K562 (cell line): ENCODE measurements around the gene MKRN2OS. TPM values are rescaled to one million over a fixed set of nuclear protein-coding genes. Genes with fewer than 3 reads are reported as not detected.

Experiments used
- ARID1B ChIP-seq: fragments of 450-650 bp; IDR thresholded peaks from 2 replicates; pipeline ENCODE4 v1.6.1; 2016; ENCODE audit warnings: antibody characterized with exemption, mild to moderate bottlenecking, inconsistent platforms
- BRD9 ChIP-seq: fragments of 450-650 bp; IDR thresholded peaks from 2 replicates; pipeline ENCODE4 v1.6.1; 2018; ENCODE audit warnings: low read depth; ENCODE audit not compliant: partially characterized antibody
- HDAC2 ChIP-seq: fragments of 450-650 bp; IDR thresholded peaks from 2 replicates; pipeline ENCODE4 v1.6.1; 2016; ENCODE audit warnings: mild to moderate bottlenecking
- MCM5 ChIP-seq: fragments of 450-650 bp; IDR thresholded peaks from 2 replicates; pipeline ENCODE4 v1.6.1; 2016; ENCODE audit warnings: low read depth
- MED1 ChIP-seq: sonication (generic); formaldehyde crosslinking; IDR thresholded peaks from 2 replicates; pipeline ENCODE4 v1.8.1; 2023; ENCODE audit warnings: missing genetic modification reagents, borderline replicate concordance
- NR3C1 ChIP-seq: sonication (generic); formaldehyde crosslinking; IDR thresholded peaks from 2 replicates; pipeline ENCODE4 v1.8.1; 2022; ENCODE audit warnings: missing genetic modification reagents
- NR4A1 ChIP-seq, 2 experiments: fragments of 250-450 bp in 1 of 2; fragments of 450-650 bp in 1 of 2; sonication (Bioruptor Pico) in 1 of 2; IDR thresholded peaks; 2 replicates each; pipeline versions ENCODE4 v1.4.0 to v1.6.1; 2016 to 2020; ENCODE audit warnings: mild to moderate bottlenecking in 2 of 2, missing compliant biosample characterization in 1 of 2, missing genetic modification characterization in 1 of 2, moderate library complexity in 1 of 2
- POLR2A ChIP-seq: fragments of 450-650 bp; conservative IDR thresholded peaks from 2 replicates; pipeline ENCODE4 v1.6.1; 2016
- PTTG1 ChIP-seq: fragments of 450-650 bp; IDR thresholded peaks from 2 replicates; pipeline ENCODE4 v1.6.1; 2016; ENCODE audit warnings: low read depth, mild to moderate bottlenecking, missing genetic modification characterization, missing compliant biosample characterization
- SMARCA4 ChIP-seq: fragments of 450-650 bp; IDR thresholded peaks from 2 replicates; pipeline ENCODE4 v1.6.1; 2016
- ZNF143 ChIP-seq: sonication (generic); formaldehyde crosslinking; IDR thresholded peaks from 2 replicates; pipeline ENCODE4 v1.9.0; 2022; ENCODE audit warnings: mild to moderate bottlenecking, missing genetic modification reagents
- polyA plus RNA-seq, 8 experiments: library from polyadenylated mRNA; depleted of rRNA in 4 of 8; stranded (reverse) in 5 of 8; unstranded in 3 of 8; fragments of >200 nt; fragmentation: Nextera tagmentation in 2 of 8; fragmentation: Illumina TruSeq in 1 of 8; extraction: Ambion mirVana in 2 of 8; extraction: Trizol in 1 of 8; gene quantifications; 2 replicates each; pipeline versions ENCODE4 v1.2.1 to v1.2.3, GENCODE V29; 2011 to 2014; ENCODE audit warnings: inconsistent platforms in 1 of 8, missing spikeins in 1 of 8
- total RNA-seq, 7 experiments: library from RNA; depleted of rRNA in 6 of 7; stranded (reverse); fragments of >200 nt in 6 of 7; fragmentation: Illumina TruSeq in 2 of 7; extraction: Trizol in 2 of 7; gene quantifications; 2 replicates each; pipeline versions ENCODE4 v1.2.1 to v1.2.3, GENCODE V29; 2011 to 2021; ENCODE audit warnings: low replicate concordance in 1 of 7
- TF ChIP-seq, protein P1 (sequence below), 2 experiments: fragments of 450-650 bp; IDR thresholded peaks; 2 replicates each; pipeline ENCODE4 v1.6.1; 2016
- TF ChIP-seq, protein P2 (sequence below): fragments of 250-450 bp; sonication (Bioruptor Pico); IDR thresholded peaks from 2 replicates; pipeline ENCODE4 v1.9.0; 2021; ENCODE audit warnings: mild to moderate bottlenecking
- TF ChIP-seq, protein P3 (sequence below): fragments of 250-450 bp; sonication (Bioruptor Pico); IDR thresholded peaks from 2 replicates; pipeline ENCODE4 v1.8.0; 2021; ENCODE audit warnings: moderate library complexity, mild to moderate bottlenecking, inconsistent platforms
- TF ChIP-seq, protein P4 (sequence below): fragments of 450-650 bp; IDR thresholded peaks from 2 replicates; pipeline ENCODE4 v1.6.1; 2016; ENCODE audit warnings: mild to moderate bottlenecking, moderate library complexity

MKRN2OS gene
- total and polyA plus RNA-seq, 9 of the 15 experiments (the other 6 are each of a cell fraction or from before 2014, with no cell fraction given): 0.11 to 0.27 (median 0.17) TPM; not detected in 6

DNA sequence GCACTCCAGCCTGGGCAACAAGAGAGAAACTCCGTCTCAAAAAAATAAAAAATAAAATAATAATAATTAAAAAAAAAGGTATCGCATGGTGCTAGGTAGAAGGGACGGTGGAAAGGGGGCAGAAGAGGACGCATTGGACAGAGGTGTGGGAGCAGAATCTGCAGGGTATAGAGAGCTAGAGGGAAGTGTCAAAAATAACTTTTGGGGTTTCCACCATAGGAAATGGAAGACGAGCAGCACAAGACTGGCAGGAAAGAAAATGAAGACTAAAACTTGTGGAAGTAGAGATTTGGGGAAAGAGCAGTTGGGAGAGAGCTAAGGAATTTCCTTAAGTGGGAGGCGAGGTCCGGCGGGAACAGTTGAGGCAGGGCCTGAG lies 11.0 kb upstream of the MKRN2OS start (continued):
- no peak for TF ChIP-seq HDAC2
- no peak for TF ChIP-seq NR4A1 (CRISPR knock-in tag; IDR thresholded peaks at IDR 0.05)
- TF ChIP-seq NR4A1 (tag; IDR thresholded peaks at IDR 0.05): no peak
- peak; percentile 60 for TF ChIP-seq BRD9
- TF ChIP-seq, protein P1, sequence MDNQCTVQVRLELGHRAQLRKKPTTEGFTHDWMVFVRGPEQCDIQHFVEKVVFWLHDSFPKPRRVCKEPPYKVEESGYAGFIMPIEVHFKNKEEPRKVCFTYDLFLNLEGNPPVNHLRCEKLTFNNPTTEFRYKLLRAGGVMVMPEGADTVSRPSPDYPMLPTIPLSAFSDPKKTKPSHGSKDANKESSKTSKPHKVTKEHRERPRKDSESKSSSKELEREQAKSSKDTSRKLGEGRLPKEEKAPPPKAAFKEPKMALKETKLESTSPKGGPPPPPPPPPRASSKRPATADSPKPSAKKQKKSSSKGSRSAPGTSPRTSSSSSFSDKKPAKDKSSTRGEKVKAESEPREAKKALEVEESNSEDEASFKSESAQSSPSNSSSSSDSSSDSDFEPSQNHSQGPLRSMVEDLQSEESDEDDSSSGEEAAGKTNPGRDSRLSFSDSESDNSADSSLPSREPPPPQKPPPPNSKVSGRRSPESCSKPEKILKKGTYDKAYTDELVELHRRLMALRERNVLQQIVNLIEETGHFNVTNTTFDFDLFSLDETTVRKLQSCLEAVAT (IDR thresholded peaks at IDR 0.05): peak; percentile 30 to 49; a peak in 1 of 4 replicates
- TF ChIP-seq, protein P2, sequence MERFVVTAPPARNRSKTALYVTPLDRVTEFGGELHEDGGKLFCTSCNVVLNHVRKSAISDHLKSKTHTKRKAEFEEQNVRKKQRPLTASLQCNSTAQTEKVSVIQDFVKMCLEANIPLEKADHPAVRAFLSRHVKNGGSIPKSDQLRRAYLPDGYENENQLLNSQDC (CRISPR knock-in tag): no peak
- TF ChIP-seq, protein P3, sequence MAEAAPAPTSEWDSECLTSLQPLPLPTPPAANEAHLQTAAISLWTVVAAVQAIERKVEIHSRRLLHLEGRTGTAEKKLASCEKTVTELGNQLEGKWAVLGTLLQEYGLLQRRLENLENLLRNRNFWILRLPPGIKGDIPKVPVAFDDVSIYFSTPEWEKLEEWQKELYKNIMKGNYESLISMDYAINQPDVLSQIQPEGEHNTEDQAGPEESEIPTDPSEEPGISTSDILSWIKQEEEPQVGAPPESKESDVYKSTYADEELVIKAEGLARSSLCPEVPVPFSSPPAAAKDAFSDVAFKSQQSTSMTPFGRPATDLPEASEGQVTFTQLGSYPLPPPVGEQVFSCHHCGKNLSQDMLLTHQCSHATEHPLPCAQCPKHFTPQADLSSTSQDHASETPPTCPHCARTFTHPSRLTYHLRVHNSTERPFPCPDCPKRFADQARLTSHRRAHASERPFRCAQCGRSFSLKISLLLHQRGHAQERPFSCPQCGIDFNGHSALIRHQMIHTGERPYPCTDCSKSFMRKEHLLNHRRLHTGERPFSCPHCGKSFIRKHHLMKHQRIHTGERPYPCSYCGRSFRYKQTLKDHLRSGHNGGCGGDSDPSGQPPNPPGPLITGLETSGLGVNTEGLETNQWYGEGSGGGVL: no peak
- TF ChIP-seq MCM5: no peak
- TF ChIP-seq ZNF143: no peak
- 0 out of 2 replicates have a peak, but pooled peaks have one; percentile 26 for TF ChIP-seq SMARCA4
- 0 out of 2 replicates have a peak, but pooled peaks have one; percentile 5 for TF ChIP-seq ARID1B
- no peak for TF ChIP-seq PTTG1 (tag)
- TF ChIP-seq MED1 (CRISPR knock-in tag): no peak
- no peak for TF ChIP-seq NR3C1 (CRISPR knock-in tag)
- no peak for TF ChIP-seq POLR2A
- TF ChIP-seq, protein P4, sequence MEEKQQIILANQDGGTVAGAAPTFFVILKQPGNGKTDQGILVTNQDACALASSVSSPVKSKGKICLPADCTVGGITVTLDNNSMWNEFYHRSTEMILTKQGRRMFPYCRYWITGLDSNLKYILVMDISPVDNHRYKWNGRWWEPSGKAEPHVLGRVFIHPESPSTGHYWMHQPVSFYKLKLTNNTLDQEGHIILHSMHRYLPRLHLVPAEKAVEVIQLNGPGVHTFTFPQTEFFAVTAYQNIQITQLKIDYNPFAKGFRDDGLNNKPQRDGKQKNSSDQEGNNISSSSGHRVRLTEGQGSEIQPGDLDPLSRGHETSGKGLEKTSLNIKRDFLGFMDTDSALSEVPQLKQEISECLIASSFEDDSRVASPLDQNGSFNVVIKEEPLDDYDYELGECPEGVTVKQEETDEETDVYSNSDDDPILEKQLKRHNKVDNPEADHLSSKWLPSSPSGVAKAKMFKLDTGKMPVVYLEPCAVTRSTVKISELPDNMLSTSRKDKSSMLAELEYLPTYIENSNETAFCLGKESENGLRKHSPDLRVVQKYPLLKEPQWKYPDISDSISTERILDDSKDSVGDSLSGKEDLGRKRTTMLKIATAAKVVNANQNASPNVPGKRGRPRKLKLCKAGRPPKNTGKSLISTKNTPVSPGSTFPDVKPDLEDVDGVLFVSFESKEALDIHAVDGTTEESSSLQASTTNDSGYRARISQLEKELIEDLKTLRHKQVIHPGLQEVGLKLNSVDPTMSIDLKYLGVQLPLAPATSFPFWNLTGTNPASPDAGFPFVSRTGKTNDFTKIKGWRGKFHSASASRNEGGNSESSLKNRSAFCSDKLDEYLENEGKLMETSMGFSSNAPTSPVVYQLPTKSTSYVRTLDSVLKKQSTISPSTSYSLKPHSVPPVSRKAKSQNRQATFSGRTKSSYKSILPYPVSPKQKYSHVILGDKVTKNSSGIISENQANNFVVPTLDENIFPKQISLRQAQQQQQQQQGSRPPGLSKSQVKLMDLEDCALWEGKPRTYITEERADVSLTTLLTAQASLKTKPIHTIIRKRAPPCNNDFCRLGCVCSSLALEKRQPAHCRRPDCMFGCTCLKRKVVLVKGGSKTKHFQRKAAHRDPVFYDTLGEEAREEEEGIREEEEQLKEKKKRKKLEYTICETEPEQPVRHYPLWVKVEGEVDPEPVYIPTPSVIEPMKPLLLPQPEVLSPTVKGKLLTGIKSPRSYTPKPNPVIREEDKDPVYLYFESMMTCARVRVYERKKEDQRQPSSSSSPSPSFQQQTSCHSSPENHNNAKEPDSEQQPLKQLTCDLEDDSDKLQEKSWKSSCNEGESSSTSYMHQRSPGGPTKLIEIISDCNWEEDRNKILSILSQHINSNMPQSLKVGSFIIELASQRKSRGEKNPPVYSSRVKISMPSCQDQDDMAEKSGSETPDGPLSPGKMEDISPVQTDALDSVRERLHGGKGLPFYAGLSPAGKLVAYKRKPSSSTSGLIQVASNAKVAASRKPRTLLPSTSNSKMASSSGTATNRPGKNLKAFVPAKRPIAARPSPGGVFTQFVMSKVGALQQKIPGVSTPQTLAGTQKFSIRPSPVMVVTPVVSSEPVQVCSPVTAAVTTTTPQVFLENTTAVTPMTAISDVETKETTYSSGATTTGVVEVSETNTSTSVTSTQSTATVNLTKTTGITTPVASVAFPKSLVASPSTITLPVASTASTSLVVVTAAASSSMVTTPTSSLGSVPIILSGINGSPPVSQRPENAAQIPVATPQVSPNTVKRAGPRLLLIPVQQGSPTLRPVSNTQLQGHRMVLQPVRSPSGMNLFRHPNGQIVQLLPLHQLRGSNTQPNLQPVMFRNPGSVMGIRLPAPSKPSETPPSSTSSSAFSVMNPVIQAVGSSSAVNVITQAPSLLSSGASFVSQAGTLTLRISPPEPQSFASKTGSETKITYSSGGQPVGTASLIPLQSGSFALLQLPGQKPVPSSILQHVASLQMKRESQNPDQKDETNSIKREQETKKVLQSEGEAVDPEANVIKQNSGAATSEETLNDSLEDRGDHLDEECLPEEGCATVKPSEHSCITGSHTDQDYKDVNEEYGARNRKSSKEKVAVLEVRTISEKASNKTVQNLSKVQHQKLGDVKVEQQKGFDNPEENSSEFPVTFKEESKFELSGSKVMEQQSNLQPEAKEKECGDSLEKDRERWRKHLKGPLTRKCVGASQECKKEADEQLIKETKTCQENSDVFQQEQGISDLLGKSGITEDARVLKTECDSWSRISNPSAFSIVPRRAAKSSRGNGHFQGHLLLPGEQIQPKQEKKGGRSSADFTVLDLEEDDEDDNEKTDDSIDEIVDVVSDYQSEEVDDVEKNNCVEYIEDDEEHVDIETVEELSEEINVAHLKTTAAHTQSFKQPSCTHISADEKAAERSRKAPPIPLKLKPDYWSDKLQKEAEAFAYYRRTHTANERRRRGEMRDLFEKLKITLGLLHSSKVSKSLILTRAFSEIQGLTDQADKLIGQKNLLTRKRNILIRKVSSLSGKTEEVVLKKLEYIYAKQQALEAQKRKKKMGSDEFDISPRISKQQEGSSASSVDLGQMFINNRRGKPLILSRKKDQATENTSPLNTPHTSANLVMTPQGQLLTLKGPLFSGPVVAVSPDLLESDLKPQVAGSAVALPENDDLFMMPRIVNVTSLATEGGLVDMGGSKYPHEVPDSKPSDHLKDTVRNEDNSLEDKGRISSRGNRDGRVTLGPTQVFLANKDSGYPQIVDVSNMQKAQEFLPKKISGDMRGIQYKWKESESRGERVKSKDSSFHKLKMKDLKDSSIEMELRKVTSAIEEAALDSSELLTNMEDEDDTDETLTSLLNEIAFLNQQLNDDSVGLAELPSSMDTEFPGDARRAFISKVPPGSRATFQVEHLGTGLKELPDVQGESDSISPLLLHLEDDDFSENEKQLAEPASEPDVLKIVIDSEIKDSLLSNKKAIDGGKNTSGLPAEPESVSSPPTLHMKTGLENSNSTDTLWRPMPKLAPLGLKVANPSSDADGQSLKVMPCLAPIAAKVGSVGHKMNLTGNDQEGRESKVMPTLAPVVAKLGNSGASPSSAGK: no peak; the same call in 1 of the 2 replicates
